SU-DHL-6 (cell line): ENCODE data around the gene ARSK.

Experiments used
- CTCF ChIP-seq: fragments of 200-600 bp; sonication (generic); IDR thresholded peaks from one replicate; pipeline ENCODE4 v1.5.1; 2017; ENCODE audit warnings: antibody characterized with exemption, mild to moderate bottlenecking, low read length, moderate library complexity; ENCODE audit not compliant: insufficient read depth, poor library complexity, severe bottlenecking
- EZH2phosphoT487 ChIP-seq: fragments of 200-600 bp; sonication (generic), shearing (Covaris generic); conservative IDR thresholded peaks from 2 replicates; pipeline ENCODE4 v1.6.1; 2018; ENCODE audit warnings: mild to moderate bottlenecking, antibody characterized with exemption, low read length, moderate library complexity, mixed read lengths

DNA sequence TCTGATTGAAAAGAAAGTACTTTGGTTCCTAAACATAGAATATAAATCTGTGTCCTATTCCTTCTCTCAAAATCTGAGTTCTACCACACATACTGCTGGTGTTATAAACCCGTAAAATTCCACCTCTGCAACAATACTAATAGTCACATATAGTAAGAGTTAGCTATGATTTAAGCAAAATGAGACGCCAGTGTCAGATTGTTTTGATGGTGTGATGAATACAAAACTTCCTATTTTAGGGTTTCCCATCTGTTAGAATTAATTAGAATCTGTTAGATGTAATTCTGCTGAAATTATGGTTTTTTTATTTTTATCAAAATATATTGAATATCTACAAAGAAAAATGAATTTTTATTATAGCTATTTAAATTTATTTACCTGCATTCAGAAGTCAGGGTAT lies 26.7 kb downstream of the ARSK start:
- TF ChIP-seq CTCF (no peak), EZH2phosphoT487 (no peak)
